ENCODE measurements around the gene SPRR3. TPM values are rescaled to one million over a fixed set of nuclear protein-coding genes. Genes with fewer than 3 reads are reported as not detected.

Gene SPRR3
- total and polyA plus RNA-seq, 2 experiments from 2014 or later, result not detected

DNA sequence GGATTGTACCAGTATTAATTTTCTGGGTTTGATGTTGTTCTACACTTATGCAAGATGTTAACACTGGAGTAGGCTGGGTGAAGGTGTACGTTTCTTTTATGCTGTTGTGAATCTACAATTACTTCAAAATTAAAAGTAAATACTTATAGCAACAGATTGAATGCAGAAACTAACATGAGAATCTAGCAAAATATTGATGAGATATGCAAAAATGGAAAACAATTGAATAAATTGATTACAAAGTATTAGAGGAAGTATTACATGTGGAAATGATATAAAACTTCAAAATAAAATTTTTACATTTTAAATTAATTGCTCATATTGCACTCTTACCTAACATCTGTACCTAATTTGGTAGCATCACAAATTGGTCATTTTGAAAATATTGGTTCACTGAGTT is 5.7 kb upstream of the SPRR3 start:
- Mint-ChIP-seq H3K27ac (no peak overlapping the region), H3K4me3 (no peak overlapping the region), H3K36me3 (ENCODE audit: low read depth) (no peaks in the 10 kb centered on the region; the same call in 2 of the 3 replicates), H3K27me3 (ENCODE audit: insufficient read depth, low read depth, poor library complexity) (no peaks in the 10 kb centered on the region), H3K4me1 (peaks cover 11% of the 10 kb centered on the region; the same call in 2 of the 3 replicates), H3K9me3 (peaks cover 8% of the 10 kb centered on the region; the same call in 2 of the 3 replicates)
- Histone ChIP-seq H3K4me2 (no peak overlapping the region), H3K4me1 (ENCODE audit: insufficient read depth) (no peaks in the 10 kb centered on the region; the same call in 1 of the 2 replicates), H3K36me3 (ENCODE audit: insufficient read depth) (no peaks in the 10 kb centered on the region), H3K4me3 (no peak overlapping the region), H3F3A (replicated peaks; ENCODE audit: low read depth) (no peaks in the 10 kb centered on the region), H3K9me2 (ENCODE audit: insufficient read depth) (no peaks in the 10 kb centered on the region), H3K27ac (ENCODE audit: low read depth) (no peak overlapping the region), H4K20me1 (replicated peaks; ENCODE audit: insufficient read depth) (no peaks in the 10 kb centered on the region), H3K27me3 (ENCODE audit: insufficient read depth) (no peaks in the 10 kb centered on the region), H3K79me2 (replicated peaks; ENCODE audit: insufficient read depth) (no peaks in the 10 kb centered on the region), H2AFZ (no peak overlapping the region)
- DNase-seq (ENCODE audit: low spot score) (no peak), ATAC-seq (no peak)
- no peak for TF ChIP-seq EZH2phosphoT487 (IDR thresholded peaks at IDR 0.05; ENCODE audit: unreplicated experiment)

DNA sequence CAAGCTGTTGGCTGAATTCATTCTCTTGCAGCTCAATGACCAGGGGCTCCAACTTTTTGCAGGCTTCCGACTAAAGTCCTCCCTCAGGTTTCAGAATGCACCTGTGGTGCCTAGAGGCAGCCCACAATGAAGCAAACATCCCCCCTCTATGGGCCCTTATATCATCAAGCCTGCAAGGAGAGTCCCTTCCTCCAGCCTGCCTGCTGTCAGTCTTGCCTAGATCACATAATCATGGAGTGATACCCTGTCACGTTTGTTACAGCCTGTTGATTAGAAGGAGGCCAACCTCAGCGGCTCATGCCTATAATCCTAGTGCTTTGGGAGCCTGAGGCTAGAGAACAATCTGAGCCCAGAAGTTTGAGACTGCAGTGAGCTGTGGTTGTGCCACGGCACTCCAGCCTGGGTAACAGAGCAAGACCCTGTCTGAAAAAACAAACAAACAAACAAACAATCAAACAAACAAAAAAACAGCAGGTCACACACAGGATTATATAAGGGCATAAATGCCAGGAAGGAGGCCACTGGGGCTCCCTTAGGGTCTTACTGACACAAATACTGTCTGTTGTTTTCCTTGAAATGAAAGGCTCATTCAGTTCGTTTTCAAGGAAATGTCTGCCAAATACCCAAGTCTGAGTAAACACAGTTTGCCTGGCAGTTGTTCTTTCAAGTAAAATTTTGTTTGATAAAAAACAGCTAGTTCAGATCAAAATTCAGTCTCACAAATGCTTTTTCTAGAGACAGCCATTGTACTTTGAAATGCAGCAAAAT is 4.7 kb upstream of the SPRR3 start:
- peak overlapping the region; percentile 87 for H2AFZ ChIP-seq
- H3F3A ChIP-seq (replicated peaks; ENCODE audit: low read depth), result no peaks in the 10 kb centered on the region
- H3K79me2 ChIP-seq (replicated peaks; ENCODE audit: insufficient read depth), result no peaks in the 10 kb centered on the region
- Mint-ChIP-seq H3K27ac (0 out of 2 replicates have a peak overlapping the region, but pooled peaks have one; percentile 34), H3K9me3 (peaks cover 8% of the 10 kb centered on the region; the same call in 2 of the 3 replicates), H3K27me3 (ENCODE audit: insufficient read depth, low read depth, poor library complexity) (no peaks in the 10 kb centered on the region), H3K4me3 (no peak overlapping the region), H3K4me1 (peaks cover 11% of the 10 kb centered on the region; the same call in 2 of the 3 replicates), H3K36me3 (ENCODE audit: low read depth) (no peaks in the 10 kb centered on the region; the same call in 2 of the 3 replicates)
- H4K20me1 ChIP-seq (replicated peaks; ENCODE audit: insufficient read depth), result no peaks in the 10 kb centered on the region
- no peak overlapping the region for H3K4me2 ChIP-seq
- H3K4me3 ChIP-seq, result no peak overlapping the region
- H3K9me2 ChIP-seq (ENCODE audit: insufficient read depth), result no peaks in the 10 kb centered on the region
- ATAC-seq (peak; percentile 84), DNase-seq (ENCODE audit: low spot score) (peak; percentile 21)
- H3K36me3 ChIP-seq (ENCODE audit: insufficient read depth), result no peaks in the 10 kb centered on the region
- no peaks in the 10 kb centered on the region; the same call in 1 of the 2 replicates for H3K4me1 ChIP-seq (ENCODE audit: insufficient read depth)
- H3K27me3 ChIP-seq (ENCODE audit: insufficient read depth), result no peaks in the 10 kb centered on the region
- no peak overlapping the region for H3K27ac ChIP-seq (ENCODE audit: low read depth)
- TF ChIP-seq NANOG (IDR thresholded peaks at IDR 0.05; ENCODE audit: borderline replicate concordance) (no peak), ZNF331 (CRISPR knock-in tag; IDR thresholded peaks at IDR 0.05; ENCODE audit: low read depth) (no peak), STAT1 (IDR thresholded peaks at IDR 0.05; ENCODE audit: unreplicated experiment) (no peak), EZH2phosphoT487 (IDR thresholded peaks at IDR 0.05; ENCODE audit: unreplicated experiment) (no peak), JUNB (IDR thresholded peaks at IDR 0.05; ENCODE audit: unreplicated experiment) (no peak), ZNF114 (CRISPR knock-in tag; IDR thresholded peaks at IDR 0.05) (no peak), POLR2AphosphoS5 (IDR thresholded peaks at IDR 0.05; ENCODE audit: low read depth) (no peak), EZH2 (IDR thresholded peaks at IDR 0.05; ENCODE audit: low read depth, unreplicated experiment) (no peak), CREB1 (CRISPR knock-in tag; IDR thresholded peaks at IDR 0.05; ENCODE audit: low read depth) (no peak)
- TF ChIP-seq, protein P1, sequence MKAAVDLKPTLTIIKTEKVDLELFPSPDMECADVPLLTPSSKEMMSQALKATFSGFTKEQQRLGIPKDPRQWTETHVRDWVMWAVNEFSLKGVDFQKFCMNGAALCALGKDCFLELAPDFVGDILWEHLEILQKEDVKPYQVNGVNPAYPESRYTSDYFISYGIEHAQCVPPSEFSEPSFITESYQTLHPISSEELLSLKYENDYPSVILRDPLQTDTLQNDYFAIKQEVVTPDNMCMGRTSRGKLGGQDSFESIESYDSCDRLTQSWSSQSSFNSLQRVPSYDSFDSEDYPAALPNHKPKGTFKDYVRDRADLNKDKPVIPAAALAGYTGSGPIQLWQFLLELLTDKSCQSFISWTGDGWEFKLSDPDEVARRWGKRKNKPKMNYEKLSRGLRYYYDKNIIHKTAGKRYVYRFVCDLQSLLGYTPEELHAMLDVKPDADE (IDR thresholded peaks at IDR 0.05), result no peak
- TF ChIP-seq, protein P2, sequence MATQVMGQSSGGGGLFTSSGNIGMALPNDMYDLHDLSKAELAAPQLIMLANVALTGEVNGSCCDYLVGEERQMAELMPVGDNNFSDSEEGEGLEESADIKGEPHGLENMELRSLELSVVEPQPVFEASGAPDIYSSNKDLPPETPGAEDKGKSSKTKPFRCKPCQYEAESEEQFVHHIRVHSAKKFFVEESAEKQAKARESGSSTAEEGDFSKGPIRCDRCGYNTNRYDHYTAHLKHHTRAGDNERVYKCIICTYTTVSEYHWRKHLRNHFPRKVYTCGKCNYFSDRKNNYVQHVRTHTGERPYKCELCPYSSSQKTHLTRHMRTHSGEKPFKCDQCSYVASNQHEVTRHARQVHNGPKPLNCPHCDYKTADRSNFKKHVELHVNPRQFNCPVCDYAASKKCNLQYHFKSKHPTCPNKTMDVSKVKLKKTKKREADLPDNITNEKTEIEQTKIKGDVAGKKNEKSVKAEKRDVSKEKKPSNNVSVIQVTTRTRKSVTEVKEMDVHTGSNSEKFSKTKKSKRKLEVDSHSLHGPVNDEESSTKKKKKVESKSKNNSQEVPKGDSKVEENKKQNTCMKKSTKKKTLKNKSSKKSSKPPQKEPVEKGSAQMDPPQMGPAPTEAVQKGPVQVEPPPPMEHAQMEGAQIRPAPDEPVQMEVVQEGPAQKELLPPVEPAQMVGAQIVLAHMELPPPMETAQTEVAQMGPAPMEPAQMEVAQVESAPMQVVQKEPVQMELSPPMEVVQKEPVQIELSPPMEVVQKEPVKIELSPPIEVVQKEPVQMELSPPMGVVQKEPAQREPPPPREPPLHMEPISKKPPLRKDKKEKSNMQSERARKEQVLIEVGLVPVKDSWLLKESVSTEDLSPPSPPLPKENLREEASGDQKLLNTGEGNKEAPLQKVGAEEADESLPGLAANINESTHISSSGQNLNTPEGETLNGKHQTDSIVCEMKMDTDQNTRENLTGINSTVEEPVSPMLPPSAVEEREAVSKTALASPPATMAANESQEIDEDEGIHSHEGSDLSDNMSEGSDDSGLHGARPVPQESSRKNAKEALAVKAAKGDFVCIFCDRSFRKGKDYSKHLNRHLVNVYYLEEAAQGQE (IDR thresholded peaks at IDR 0.05; ENCODE audit: unreplicated experiment), result no peak
- TF ChIP-seq, protein P3, sequence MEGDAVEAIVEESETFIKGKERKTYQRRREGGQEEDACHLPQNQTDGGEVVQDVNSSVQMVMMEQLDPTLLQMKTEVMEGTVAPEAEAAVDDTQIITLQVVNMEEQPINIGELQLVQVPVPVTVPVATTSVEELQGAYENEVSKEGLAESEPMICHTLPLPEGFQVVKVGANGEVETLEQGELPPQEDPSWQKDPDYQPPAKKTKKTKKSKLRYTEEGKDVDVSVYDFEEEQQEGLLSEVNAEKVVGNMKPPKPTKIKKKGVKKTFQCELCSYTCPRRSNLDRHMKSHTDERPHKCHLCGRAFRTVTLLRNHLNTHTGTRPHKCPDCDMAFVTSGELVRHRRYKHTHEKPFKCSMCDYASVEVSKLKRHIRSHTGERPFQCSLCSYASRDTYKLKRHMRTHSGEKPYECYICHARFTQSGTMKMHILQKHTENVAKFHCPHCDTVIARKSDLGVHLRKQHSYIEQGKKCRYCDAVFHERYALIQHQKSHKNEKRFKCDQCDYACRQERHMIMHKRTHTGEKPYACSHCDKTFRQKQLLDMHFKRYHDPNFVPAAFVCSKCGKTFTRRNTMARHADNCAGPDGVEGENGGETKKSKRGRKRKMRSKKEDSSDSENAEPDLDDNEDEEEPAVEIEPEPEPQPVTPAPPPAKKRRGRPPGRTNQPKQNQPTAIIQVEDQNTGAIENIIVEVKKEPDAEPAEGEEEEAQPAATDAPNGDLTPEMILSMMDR (conservative IDR thresholded peaks at IDR 0.05; ENCODE audit: low read depth in 2 of 2), result no peak
